H1 (cell line): ENCODE measurements around the gene ECEL1. TPM values are rescaled to one million over a fixed set of nuclear protein-coding genes. Genes with fewer than 3 reads are reported as not detected.

Experiments used
- CHD7 ChIP-seq: fragments of 300-600 bp; sonication (generic); IDR thresholded peaks from 2 replicates; pipeline ENCODE4 v1.7.1; 2012; ENCODE audit warnings: low read length, moderate library complexity, mild to moderate bottlenecking, inconsistent platforms; ENCODE audit not compliant: insufficient replicate concordance
- CTBP2 ChIP-seq: IDR thresholded peaks from 2 replicates; pipeline ENCODE4 v1.7.0; 2011; ENCODE audit warnings: borderline replicate concordance, mild to moderate bottlenecking, moderate library complexity, mixed read lengths, low read length; ENCODE audit not compliant: insufficient read depth, insufficient read length
- RNF2 ChIP-seq: fragments of 200-900, 300-1000 bp; sonication (generic); IDR thresholded peaks from 2 replicates; pipeline ENCODE4 v1.7.1; 2016; ENCODE audit warnings: borderline replicate concordance, low read depth, mild to moderate bottlenecking, antibody characterized with exemption, low read length; ENCODE audit not compliant: poor library complexity, severe bottlenecking; ENCODE audit errors: missing control alignments
- polyA plus RNA-seq, 7 experiments: library from polyadenylated mRNA; depleted of rRNA in 3 of 7; stranded (reverse) in 5 of 7; unstranded in 2 of 7; fragments of >200 nt in 5 of 7; fragments of 200-250 nt in 2 of 7; gene quantifications; 1 replicate in 5 of 7; 2 replicates in 1 of 7; 4 replicates in 1 of 7; pipeline versions ENCODE4 v1.2.1 to v1.2.3, GENCODE V29; 2011 to 2013; ENCODE audit warnings: missing spikeins in 2 of 7, mixed read lengths in 2 of 7
- total RNA-seq: library from RNA; stranded (reverse); fragmentation: NEBNext Ultra II Directional; extraction: Animal tissue kit (Norgen Biotek cat#: 25700); gene quantifications from 2 replicates; pipeline ENCODE4 v1.2.1, GENCODE V29; 2021

The ECEL1 gene
- total and polyA plus RNA-seq, 2 of the 8 experiments (the other 6 are each of a cell fraction or from before 2014, with no cell fraction given): 7.7 to 20.2 TPM

GRCh38 chr2:232473467-232473890, 14.2 kb downstream of the ECEL1 start (continued):
- no peak for TF ChIP-seq CHD7
- TF ChIP-seq RNF2: no peak
- TF ChIP-seq CTBP2: no peak
